VCaP (cell line): Measurements from ENCODE around the gene RASAL2.

Experiments
- H3K27ac ChIP-seq: fragments of 450-650 bp; 2 replicates; pipeline ENCODE4 v1.5.1; 2017
- CTCF ChIP-seq: fragments of 450-650 bp; conservative IDR thresholded peaks from 2 replicates; pipeline ENCODE4 v1.5.1; 2017; ENCODE audit warnings: mild to moderate bottlenecking, moderate library complexity

The RASAL2 gene

DNA sequence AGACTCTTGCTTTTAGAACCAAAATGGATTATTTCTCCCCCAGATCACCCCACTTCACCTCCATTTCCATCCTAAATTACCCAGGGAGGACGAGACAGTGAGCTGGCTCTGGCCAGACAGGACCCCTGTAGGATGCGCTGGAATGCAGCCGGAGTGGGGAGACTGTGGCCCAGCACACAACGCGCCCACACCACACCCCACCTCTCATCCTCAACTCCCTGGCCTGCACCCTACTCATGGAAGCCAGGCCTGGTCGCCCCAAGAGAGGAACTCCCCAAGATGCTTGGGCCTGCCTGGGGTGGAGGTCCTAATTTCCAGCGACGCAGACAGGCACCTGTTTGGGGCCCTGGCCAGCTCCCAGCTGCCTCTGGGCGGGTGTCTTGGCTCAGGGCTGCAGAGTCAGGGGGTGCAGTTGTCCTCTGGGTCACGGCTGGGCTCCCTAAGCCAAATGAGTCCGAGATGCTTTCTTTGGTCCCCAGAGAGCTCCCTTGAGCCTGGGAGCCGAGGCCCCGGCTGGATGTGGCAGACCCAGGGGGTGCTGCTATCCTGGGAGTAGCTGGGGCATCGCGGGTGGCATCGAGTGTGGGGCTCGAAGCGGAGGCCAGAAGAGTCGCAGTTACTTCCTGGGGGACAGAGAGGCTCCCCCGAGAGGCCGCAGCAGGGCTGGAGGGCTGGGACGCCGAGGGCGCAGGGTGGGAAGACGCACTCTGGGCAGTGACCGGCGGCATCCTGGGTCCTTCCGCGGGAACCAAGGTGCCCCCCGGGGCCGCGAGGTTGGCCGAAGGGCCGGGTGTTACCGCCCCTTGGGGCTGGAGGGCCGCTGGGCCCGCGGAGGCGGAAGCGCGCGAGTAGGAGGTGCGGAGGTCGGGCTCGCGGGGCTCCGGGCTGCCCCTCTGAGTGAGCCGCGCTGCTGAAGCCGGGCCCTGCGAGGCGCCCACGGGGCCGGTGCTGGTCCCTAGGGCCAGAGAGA is 392.5 kb downstream of the RASAL2 start:
- TF ChIP-seq CTCF = no peak

DNA sequence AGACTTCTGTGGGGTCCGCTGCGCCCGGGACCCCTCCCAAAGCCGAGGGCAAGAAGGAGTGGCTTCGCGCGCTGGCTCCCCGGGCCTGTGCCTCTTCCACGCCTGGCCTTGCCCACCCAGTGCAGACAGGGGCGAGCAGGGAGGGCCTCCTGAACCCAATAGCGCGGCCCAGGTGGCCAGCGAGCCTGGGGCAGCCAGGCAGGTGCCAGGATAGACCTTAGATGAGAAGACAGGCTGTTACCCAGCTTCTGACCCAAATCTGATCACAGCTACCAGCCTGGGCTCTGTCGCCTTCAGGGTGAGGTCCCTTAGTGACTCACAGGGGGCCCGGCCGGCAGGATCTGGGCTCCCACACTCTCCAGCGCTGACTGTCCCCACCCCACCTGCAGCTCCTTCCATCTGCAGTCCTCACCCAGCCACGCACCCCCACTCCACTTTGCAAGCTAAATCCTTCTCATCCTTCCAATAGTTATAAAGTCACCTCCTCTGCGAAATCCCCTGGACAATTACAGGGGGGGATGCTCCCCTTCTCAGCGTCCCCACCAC is 393.2 kb downstream of the RASAL2 start:
- TF ChIP-seq CTCF = no peak
- H3K27ac ChIP-seq = no peak overlapping the region

More for the DNA sequence above, 392.5 kb downstream of the RASAL2 start:
- H3K27ac ChIP-seq = no peak overlapping the region

DNA sequence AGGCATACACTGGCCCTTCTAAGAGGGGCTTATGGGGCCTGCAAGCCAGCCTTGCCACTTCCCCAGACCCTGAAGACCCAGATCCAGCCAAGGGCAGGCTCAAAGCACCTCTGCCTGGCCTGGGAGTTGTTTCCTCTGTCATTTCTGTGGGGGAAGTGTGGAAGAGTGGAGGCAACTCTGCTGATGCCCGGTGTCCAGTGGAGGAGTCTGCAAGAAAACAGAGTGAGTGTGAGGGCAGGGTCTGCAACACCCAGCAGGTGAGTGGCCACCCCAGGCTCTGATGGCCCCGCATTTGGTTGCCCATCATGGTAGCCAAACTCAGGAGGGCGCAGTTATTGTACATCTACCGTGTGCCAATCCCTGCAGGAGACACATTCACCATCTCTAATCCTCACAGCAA is 394.5 kb downstream of the RASAL2 start:
- TF ChIP-seq CTCF = no peak
- H3K27ac ChIP-seq = no peak overlapping the region

DNA sequence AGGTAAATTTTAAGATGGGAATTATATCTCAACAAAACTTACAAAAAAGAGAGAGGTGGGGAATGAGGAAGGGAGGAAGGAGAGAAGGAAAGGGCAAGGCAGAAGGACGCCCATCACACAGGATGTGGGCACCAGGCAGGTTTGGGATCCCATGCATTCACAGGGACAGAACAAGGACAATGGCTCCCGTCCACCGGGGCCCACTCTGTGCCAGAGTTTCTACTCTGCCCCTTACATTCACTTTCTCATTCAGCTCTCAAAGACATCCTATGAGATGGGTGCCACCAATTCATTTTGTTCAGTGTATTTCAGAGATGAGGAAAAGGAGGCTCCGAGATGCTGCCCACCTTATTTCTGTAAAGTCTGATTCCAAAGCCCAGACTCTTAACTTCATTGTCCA is 395.5 kb downstream of the RASAL2 start:
- TF ChIP-seq CTCF = no peak
- H3K27ac ChIP-seq = no peak overlapping the region

GRCh38 chr1:178490136-178490535 is 396.2 kb downstream of the RASAL2 start:
- no peak for TF ChIP-seq CTCF
- H3K27ac ChIP-seq = no peak overlapping the region

- TF ChIP-seq CTCF = no peak
- no peak overlapping the region for H3K27ac ChIP-seq
Measured at GRCh38 chr1:178490967-178491366, 397.1 kb downstream of the RASAL2 start.

DNA sequence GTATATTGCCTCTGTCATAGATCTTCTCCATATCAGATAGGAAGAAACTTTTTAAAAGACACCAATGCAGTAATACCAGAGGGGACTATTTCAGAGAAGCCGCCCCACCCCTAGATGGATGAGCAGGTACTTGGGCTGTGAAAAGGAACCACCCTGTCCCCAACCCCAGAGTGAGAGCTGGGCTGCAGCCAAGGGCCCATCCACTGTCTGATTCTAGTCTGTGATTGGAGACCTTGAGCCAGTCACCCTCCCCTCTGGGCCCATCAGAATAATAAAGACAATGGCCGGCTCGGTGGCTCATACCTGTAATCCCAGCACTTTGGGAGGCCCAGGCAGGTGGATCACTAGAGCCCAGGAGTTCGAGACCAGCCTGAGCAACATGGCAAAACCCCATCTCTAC is 397.8 kb downstream of the RASAL2 start:
- TF ChIP-seq CTCF = no peak
- H3K27ac ChIP-seq = no peak overlapping the region
